ENCODE data around the gene SNUPN. TPM values are rescaled to one million over a fixed set of nuclear protein-coding genes. Genes with fewer than 3 reads are reported as not detected.

The SNUPN gene
- total and polyA plus RNA-seq, 2 of the 8 experiments (the other 6 are each of a cell fraction or from before 2014, with no cell fraction given), result 13.3 to 28.2 TPM

GRCh38 chr15:75631935-75632334, 6.4 kb upstream of the SNUPN start:
- H2BK20ac ChIP-seq (ENCODE audit: low read length), result no peak overlapping the region
- H3K56ac ChIP-seq (replicated peaks; ENCODE audit: insufficient read length, low read depth, low read length), result no peak overlapping the region
- H2AK5ac ChIP-seq (ENCODE audit: low read depth, low read length), result no peak overlapping the region
- H3K9ac ChIP-seq (replicated peaks in 1 of 4; ENCODE audit: extremely low read depth in 1 of 4, low read depth in 3 of 4, low read length in 3 of 4), result no peak overlapping the region
- H3K36me3 ChIP-seq (ENCODE audit: control insufficient read depth in 2 of 4, insufficient read depth in 4 of 4, low read length in 3 of 4), result no peaks in the 10 kb centered on the region
- H2BK5ac ChIP-seq (ENCODE audit: low read depth, low read length), result no peak overlapping the region
- H4K8ac ChIP-seq (ENCODE audit: extremely low read depth, insufficient read depth, low read length), result no peak overlapping the region
- no peak overlapping the region for H3K23ac ChIP-seq (ENCODE audit: insufficient read length)
- peaks cover 2 to 6% (median 3%) of the 10 kb centered on the region in 4 experiments; a peak in 3 of 7 replicates for H3K4me1 ChIP-seq (replicated peaks in 1 of 4; ENCODE audit: control insufficient read depth in 3 of 4, insufficient read depth in 4 of 4, low read length in 3 of 4)
- H4K5ac ChIP-seq (ENCODE audit: insufficient read length, low read depth, low read length), result no peak overlapping the region
- H3K14ac ChIP-seq (ENCODE audit: insufficient read length), result no peak overlapping the region
- ChIA-PET CTCF (ENCODE audit: partially characterized antibody) (interaction anchor here (0.6 to 1.4 kb wide), 3 partner anchors 14 to 173 kb away, joined by 3 to 5 read pairs (median 3); no protein-coding TSS in a partner anchor), POLR2A (ENCODE audit: partially characterized antibody) (interaction anchor here (3.5 kb wide), 1 partner anchor 8 kb away, joined by 19 read pairs; the partner anchor contains the start of gene IMP3)
- no peaks in the 10 kb centered on the region for H4K20me1 ChIP-seq (replicated peaks in 1 of 2; ENCODE audit: control insufficient read depth in 1 of 2, insufficient read depth in 2 of 2, low read length in 2 of 2)
- no peaks in the 10 kb centered on the region for H3K23me2 ChIP-seq (ENCODE audit: low read depth, low read length)
- H3K27ac ChIP-seq (ENCODE audit: low read depth, low read length), result no peak overlapping the region
- no peak overlapping the region for H2BK15ac ChIP-seq (ENCODE audit: low read length)
- no peak overlapping the region for H3K4me3 ChIP-seq (ENCODE audit: extremely low read depth in 1 of 4, insufficient read depth in 2 of 4, low read depth in 3 of 4, low read length in 4 of 4)
- H3K4me2 ChIP-seq (ENCODE audit: insufficient read depth in 1 of 2, low read depth in 2 of 2, low read length in 2 of 2), result no peak overlapping the region
- no peaks in the 10 kb centered on the region for H3K9me3 ChIP-seq (ENCODE audit: insufficient read depth in 2 of 2, low read depth in 1 of 2, low read length in 1 of 2)
- H3K79me2 ChIP-seq (ENCODE audit: control insufficient read depth in 1 of 2, insufficient read depth in 2 of 2, low read length in 2 of 2), result peaks cover 0 to 3% of the 10 kb centered on the region in 2 experiments; a peak in 1 of 4 replicates
- no peak overlapping the region for H3K4ac ChIP-seq (replicated peaks; ENCODE audit: insufficient read length, low read depth, low read length)
- H3K18ac ChIP-seq (ENCODE audit: extremely low read depth, low read length), result no peak overlapping the region
- DNase-seq (ENCODE audit: low read depth in 1 of 2, low spot score in 2 of 2), result no peak
- H4K91ac ChIP-seq (replicated peaks; ENCODE audit: insufficient read length, low read length), result no peak overlapping the region
- no peak for FAIRE-seq
- no peaks in the 10 kb centered on the region for H3K27me3 ChIP-seq (replicated peaks in 1 of 4; ENCODE audit: control insufficient read depth in 3 of 4, extremely low read depth in 1 of 4, insufficient read depth in 3 of 4, low read length in 3 of 4)
- no peak overlapping the region for H2BK120ac ChIP-seq (replicated peaks; ENCODE audit: low read depth, low read length)
- TF ChIP-seq GTF2F1 (IDR thresholded peaks at IDR 0.05; ENCODE audit: borderline replicate concordance, low read depth, low read length) (no peak), ATF2 (IDR thresholded peaks at IDR 0.05; ENCODE audit: low read length) (no peak), ZNF274 (IDR thresholded peaks at IDR 0.05; ENCODE audit: borderline replicate concordance, extremely low read depth, low read length) (no peak), EGR1 (IDR thresholded peaks at IDR 0.05; ENCODE audit: borderline replicate concordance, low read depth, low read length) (no peak), SUZ12 (IDR thresholded peaks at IDR 0.05; ENCODE audit: low read length) (no peak), CHD2 (IDR thresholded peaks at IDR 0.05; ENCODE audit: low read length) (no peak), USF2 (IDR thresholded peaks at IDR 0.05; ENCODE audit: low read length) (no peak), SRF (IDR thresholded peaks at IDR 0.05; ENCODE audit: low read depth, low read length) (no peak), TBP (IDR thresholded peaks at IDR 0.05; ENCODE audit: low read depth, low read length) (no peak)
- peaks cover under 1% of the 10 kb centered on the region; the same call in 1 of the 2 replicates for H3K79me1 ChIP-seq (ENCODE audit: low read depth, low read length)
- H2AFZ ChIP-seq (ENCODE audit: low read length), result no peak overlapping the region
- no peak overlapping the region for H2BK12ac ChIP-seq (ENCODE audit: low read depth, low read length)

Measured in H1 (cell line).